HEK293 (cell line): Measurements from ENCODE around the gene HIRA.

Source experiments
- CTCF ChIP-seq: fragments of 450-650 bp; formaldehyde crosslinking; IDR thresholded peaks from 2 replicates; pipeline ENCODE4 v1.5.1; 2016; ENCODE audit warnings: missing biosample characterization, missing genetic modification characterization
- ZNF837 ChIP-seq: fragments of 450-650 bp; formaldehyde crosslinking; IDR thresholded peaks from 2 replicates; pipeline ENCODE4 v1.5.1; 2016; ENCODE audit warnings: missing biosample characterization, missing genetic modification characterization

- TF ChIP-seq CTCF (tag by site-specific recombination), result no peak
- TF ChIP-seq ZNF837 (tag by site-specific recombination), result no peak
Measured at GRCh38 chr22:19374410-19374809, 57.1 kb downstream of the HIRA start.
